ENCODE data around the gene LDLRAD4.

Gene LDLRAD4

DNA sequence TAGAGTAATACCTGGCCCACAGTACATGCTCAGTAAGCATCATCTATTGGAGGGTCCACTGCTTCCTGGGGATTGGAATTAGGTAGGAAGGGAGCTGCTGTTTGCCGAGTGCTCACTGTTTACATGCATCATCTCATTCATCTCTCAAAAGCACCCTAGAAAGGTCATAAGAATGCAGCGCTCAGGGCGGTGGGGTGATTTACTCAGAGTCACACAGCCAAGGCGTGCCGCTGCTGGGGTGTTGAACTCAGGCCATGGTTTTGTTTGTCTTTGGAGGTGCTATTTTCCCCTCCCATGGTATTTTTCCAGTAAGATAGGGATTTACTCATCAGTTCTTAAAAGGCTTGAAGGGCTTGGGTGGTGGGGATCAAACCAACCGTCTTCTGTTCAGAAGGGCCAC, 227.5 kb downstream of the LDLRAD4 start:
- DNase-seq (ENCODE audit: low read depth in 2 of 2): no peak

- no peak for DNase-seq (ENCODE audit: low read depth in 2 of 2)
Measured at GRCh38 chr18:13446610-13447461, 228.3 kb downstream of the LDLRAD4 start.

GRCh38 chr18:13447621-13448334, 229.2 kb downstream of the LDLRAD4 start:
- DNase-seq (ENCODE audit: low read depth in 2 of 2): no peak

- no peak for DNase-seq (ENCODE audit: low read depth in 2 of 2)
Measured at GRCh38 chr18:13448335-13448795, 229.8 kb downstream of the LDLRAD4 start.

DNA sequence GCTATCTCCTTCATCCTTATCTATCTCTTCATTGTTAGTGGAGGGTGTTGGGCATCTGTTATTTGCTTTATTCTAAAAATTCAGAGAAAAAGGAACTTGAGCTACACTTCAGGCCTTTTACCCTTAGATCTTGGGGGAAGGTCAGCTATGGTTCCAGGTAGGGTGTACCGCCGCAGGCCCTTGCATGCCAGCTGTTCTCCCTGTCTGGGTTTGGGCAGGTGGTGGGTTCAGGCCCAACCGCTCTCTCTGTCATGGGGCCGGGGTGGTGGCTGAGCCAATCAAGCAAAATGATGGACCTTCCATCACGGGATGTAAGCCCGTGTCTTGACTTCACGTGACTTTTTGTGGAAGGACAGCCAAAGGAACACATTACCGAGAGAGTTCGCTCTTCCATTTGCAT, 231.1 kb downstream of the LDLRAD4 start:
- no peak for DNase-seq (ENCODE audit: low read depth in 2 of 2)

GRCh38 chr18:13450289-13451212, 232.0 kb downstream of the LDLRAD4 start:
- DNase-seq (ENCODE audit: low read depth in 2 of 2): no peak

DNA sequence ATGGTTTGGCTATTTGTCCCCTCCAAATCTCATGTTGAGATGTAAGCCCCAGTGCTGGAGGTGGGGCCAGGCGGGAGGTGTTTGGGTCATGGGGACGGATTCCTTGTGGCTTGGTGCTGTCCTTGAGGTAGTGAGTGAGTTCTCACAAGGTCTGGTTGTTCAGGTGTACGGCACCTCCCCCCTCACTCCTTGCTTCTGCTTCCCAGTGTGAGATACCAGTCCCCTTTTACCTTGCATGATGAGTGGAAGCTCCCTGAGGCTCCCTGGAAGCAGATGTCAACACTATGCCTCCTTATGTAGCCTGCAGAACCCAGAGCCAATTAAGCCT, 232.6 kb downstream of the LDLRAD4 start:
- DNase-seq (ENCODE audit: low read depth in 2 of 2): no peak

- no peak for DNase-seq (ENCODE audit: low read depth in 2 of 2)
Measured at GRCh38 chr18:13451661-13452387, 233.3 kb downstream of the LDLRAD4 start.

DNA sequence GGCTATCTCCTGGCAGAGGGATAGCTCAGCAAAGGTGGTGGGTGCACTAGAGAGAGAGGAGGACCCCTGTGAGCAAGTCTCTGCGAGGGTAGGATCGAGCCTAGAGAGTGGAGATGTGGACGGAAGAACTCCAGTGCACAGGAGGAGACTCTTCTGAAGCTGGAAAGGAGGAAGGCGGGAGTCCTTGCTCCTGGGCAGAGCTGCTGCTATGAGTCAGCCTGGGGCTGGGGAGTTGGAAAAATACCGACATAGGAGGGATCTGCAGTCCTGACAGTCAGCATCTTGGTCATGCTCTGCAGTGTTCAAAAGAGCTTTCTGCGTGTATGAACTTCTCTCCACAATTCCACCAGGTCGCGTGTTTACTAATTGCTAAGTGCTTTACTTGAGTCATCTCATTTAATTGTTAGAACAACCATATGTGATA, 233.8 kb downstream of the LDLRAD4 start:
- no peak for DNase-seq (ENCODE audit: low read depth in 2 of 2)

DNA sequence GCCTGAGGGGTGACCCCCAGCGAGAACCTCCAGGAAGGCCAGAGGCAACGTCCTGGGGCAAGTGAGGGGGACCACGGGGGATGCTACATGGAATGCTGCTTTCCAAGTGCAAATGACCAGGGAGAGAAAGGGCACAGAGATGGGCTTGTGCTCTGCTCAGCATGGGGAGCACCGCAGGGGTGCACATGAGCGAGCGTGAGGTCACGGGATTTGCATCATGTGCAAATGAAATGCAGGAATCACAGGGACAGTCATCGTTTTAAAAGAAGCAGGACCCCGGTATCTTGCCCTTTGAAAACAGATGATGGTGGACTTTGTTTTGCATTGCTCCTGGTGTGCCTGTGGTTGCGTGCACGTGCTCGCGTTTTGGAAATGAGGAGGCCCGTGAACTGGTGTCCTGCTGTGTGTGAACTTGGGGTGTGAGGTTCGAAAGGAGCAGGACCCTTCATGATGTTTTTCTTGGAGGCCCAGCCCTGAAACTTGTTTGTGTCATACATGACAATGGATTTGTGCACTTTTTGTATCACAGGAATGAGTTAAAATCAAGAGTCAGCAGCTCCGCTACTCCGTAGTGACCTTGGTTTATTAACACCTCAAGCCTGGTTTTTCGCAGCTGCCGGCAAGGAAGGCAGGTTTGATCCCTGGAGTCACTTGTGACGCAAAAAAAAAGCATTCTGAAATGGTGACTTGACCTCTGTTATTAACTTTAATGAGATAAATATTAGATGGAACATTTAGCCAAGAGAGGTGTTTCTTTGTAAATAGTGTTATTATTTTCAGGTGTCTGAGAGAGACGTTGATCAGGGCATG, 234.5 kb downstream of the LDLRAD4 start:
- DNase-seq (ENCODE audit: low read depth in 2 of 2): no peak

DNA sequence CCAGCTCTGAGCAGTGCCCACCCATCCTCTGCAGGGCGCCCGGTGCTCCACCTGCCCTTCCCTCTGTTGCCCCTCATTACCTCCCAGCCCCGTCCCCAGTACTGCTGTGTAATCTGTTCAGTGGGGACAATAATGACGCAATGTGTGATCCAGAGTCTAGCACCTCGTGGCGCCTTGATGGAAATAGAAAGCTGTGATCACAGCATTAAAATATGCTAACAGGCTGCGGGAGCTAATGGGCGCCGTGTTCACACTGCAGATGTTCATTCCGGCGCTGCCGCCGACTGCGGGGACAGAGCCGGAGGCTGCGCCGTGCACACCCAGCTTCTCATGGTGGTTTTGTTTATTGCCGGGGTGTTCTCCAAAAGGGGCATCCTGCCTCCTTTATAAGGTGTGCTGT, 235.2 kb downstream of the LDLRAD4 start:
- no peak for DNase-seq (ENCODE audit: low read depth in 2 of 2)

GRCh38 chr18:13454363-13455150, 236.0 kb downstream of the LDLRAD4 start:
- DNase-seq (ENCODE audit: low read depth in 2 of 2): no peak

- DNase-seq (ENCODE audit: low read depth in 2 of 2): no peak
Measured at GRCh38 chr18:13455471-13455870, 236.9 kb downstream of the LDLRAD4 start.

GRCh38 chr18:13455960-13456481, 237.5 kb downstream of the LDLRAD4 start:
- DNase-seq (ENCODE audit: low read depth in 2 of 2): no peak

DNA sequence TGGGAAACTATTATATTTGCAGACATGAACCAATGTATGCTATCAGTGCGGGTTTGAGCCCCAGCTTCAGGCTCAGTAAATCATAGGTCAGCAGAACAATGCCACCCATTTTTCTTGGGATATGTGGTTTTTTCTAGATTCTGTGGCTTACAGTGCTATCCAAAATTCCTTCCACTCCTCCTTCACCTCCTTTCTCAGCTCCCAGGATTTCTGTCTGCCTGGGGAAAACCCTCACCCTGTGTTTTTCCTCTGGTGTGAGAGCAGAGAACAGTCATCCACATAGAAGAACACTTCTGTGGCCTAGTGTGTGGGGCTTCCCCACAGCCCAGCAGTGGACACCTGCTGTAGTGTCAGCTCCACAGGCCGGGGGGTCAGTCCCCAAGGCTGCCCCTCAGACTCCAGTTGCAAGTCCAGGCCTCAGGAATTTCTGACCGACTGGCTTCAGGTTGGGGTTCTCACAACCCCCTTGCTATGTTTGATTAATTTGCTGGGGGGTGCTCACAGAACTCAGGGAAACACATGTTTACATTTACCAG, 238.2 kb downstream of the LDLRAD4 start:
- no peak for DNase-seq (ENCODE audit: low read depth in 2 of 2)

DNA sequence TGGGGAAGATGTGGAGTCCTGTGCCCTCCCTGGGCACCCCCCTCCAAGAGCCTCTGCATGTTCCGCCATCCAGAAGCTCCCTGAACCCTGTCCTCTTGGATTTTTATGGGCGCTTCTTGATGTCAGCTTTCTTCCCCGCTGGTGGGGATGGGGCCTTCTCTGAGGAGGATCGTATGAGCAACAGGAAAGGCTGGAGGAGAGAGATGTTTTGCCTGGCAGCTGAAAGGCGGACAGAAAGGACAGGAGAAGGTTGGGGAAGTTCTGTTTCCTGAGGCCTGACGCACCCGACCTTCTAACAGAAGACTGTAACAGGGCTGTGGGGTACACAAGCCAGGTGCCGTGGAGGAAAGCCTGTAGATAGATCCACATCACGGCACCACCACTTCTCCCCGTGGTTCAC, 238.8 kb downstream of the LDLRAD4 start:
- no peak for DNase-seq (ENCODE audit: low read depth in 2 of 2)

- no peak for DNase-seq (ENCODE audit: low read depth in 2 of 2)
Measured at GRCh38 chr18:13460946-13461345, 242.4 kb downstream of the LDLRAD4 start.

- no peak for DNase-seq (ENCODE audit: low read depth in 2 of 2)
Measured at GRCh38 chr18:13461469-13461868, 242.9 kb downstream of the LDLRAD4 start.

DNA sequence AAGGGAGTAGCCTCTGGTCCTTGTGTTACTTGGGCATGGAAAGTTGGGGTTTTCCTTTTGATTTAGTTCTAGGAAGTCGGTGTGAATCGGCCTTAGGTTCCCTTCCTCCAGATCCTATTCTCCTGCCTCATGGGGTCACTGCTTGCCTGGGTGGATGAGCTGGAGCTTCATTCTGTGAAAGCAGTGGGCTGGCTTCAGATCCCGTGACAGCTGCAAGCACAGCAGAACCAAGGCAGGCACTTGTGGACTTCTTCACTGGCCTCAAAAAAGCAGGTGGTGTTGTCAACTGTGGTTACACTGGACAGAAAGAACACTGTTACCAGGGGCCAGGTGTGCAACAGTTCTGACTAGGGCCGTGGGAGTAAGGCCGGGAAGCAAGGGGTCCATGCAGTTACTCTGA, 243.4 kb downstream of the LDLRAD4 start:
- DNase-seq (ENCODE audit: low read depth in 2 of 2): no peak
